Measurements from ENCODE around the gene COL5A1.
"Not testable (repeated sequence)": the region's sequence is repeated elsewhere in the genome, so short reads cannot be mapped to it uniquely, and the experiment has no call there.

The COL5A1 gene

GRCh38 chr9:134693641-134694367, 52.2 kb downstream of the COL5A1 start:
- no peak for DNase-seq

- DNase-seq: no peak
These were observed 52.7 kb downstream of the COL5A1 start for GRCh38 chr9:134694368-134694665.

- no peak for DNase-seq
These were observed 53.1 kb downstream of the COL5A1 start for GRCh38 chr9:134694714-134695113.

- DNase-seq: no peak
These were observed 53.5 kb downstream of the COL5A1 start for GRCh38 chr9:134695144-134695543.

GRCh38 chr9:134696433-134696832, 54.8 kb downstream of the COL5A1 start:
- no peak for DNase-seq

- DNase-seq: no peak
These were observed 56.5 kb downstream of the COL5A1 start for GRCh38 chr9:134698111-134698510.

GRCh38 chr9:134698587-134699342, 57.2 kb downstream of the COL5A1 start:
- DNase-seq: no peak

GRCh38 chr9:134699343-134699740, 57.7 kb downstream of the COL5A1 start:
- no peak for DNase-seq

- DNase-seq: no peak
These were observed 59.2 kb downstream of the COL5A1 start for GRCh38 chr9:134700636-134701350.

GRCh38 chr9:134701581-134702259, 60.1 kb downstream of the COL5A1 start:
- no peak for DNase-seq

GRCh38 chr9:134702291-134702690, 60.7 kb downstream of the COL5A1 start:
- no peak for DNase-seq

- not testable (repeated sequence) for DNase-seq
These were observed 62.1 kb downstream of the COL5A1 start for GRCh38 chr9:134703730-134704114.

GRCh38 chr9:134704498-134704897, 62.9 kb downstream of the COL5A1 start:
- DNase-seq: no peak

GRCh38 chr9:134705786-134706185, 64.2 kb downstream of the COL5A1 start:
- DNase-seq: no peak

- no peak for DNase-seq
These were observed 64.9 kb downstream of the COL5A1 start for GRCh38 chr9:134706522-134706921.

- no peak for DNase-seq
These were observed 65.6 kb downstream of the COL5A1 start for GRCh38 chr9:134707031-134707680.

- no peak for DNase-seq
These were observed 66.4 kb downstream of the COL5A1 start for GRCh38 chr9:134707731-134708671.

GRCh38 chr9:134708672-134709038, 67.1 kb downstream of the COL5A1 start:
- no peak for DNase-seq

GRCh38 chr9:134709512-134710270, 68.1 kb downstream of the COL5A1 start:
- no peak for DNase-seq

- no peak for DNase-seq
These were observed 68.6 kb downstream of the COL5A1 start for GRCh38 chr9:134710271-134710540.

GRCh38 chr9:134710901-134711300, 69.3 kb downstream of the COL5A1 start:
- no peak for DNase-seq

All from NCI-H1417 treated with DMSO at 0.1 percent for 48 hours (cell line).